Pulmonary artery endothelial cell (primary cell): ENCODE measurements around the gene FUT3. TPM values are rescaled to one million over a fixed set of nuclear protein-coding genes. Genes with fewer than 3 reads are reported as not detected.
"Not testable (repeated sequence)": the region's sequence is repeated elsewhere in the genome, so short reads cannot be mapped to it uniquely, and the experiment has no call there.

Source experiments
- DNase-seq: peaks from one replicate; pipeline ENCODE4 v3.0.0-alpha.2; 2011; ENCODE audit warnings: low read depth, low spot score
- total RNA-seq: library from RNA; depleted of rRNA; stranded (reverse); fragments of >200 nt; gene quantifications from 2 replicates; pipeline ENCODE4 v1.2.3, GENCODE V29; 2014

Gene FUT3
- total RNA-seq, 1 donor from 2014 or later, result not detected

GRCh38 chr19:5848621-5849020 is 2.6 kb downstream of the FUT3 start:
- DNase-seq, result not testable (repeated sequence)

- not testable (repeated sequence) for DNase-seq
Observed at GRCh38 chr19:5847846-5848245, 3.4 kb downstream of the FUT3 start.

- no peak for DNase-seq
Observed at GRCh38 chr19:5844456-5845433, 6.5 kb downstream of the FUT3 start.

- no peak for DNase-seq
Observed at GRCh38 chr19:5843295-5843927, 7.8 kb downstream of the FUT3 start.

GRCh38 chr19:5841735-5842111 is 9.5 kb downstream of the FUT3 start:
- DNase-seq, result not testable (repeated sequence)

- no peak for DNase-seq
Observed at GRCh38 chr19:5839065-5840017, 11.9 kb downstream of the FUT3 start, which contains the start of gene FUT6. Gene FUT6 (minus strand): TSS chr19:5839702. CDS start chr19:5832567, 7,135 bp downstream.

GRCh38 chr19:5838353-5839064 is 12.7 kb downstream of the FUT3 start:
- DNase-seq, result no peak

- DNase-seq, result no peak
Observed at GRCh38 chr19:5837761-5838352, 13.4 kb downstream of the FUT3 start.

GRCh38 chr19:5832527-5833216 is 18.6 kb downstream of the FUT3 start:
- no peak for DNase-seq

- no peak for DNase-seq
Observed at GRCh38 chr19:5832061-5832460, 19.2 kb downstream of the FUT3 start.

- DNase-seq, result no peak
Observed at GRCh38 chr19:5831159-5831558, 20.1 kb downstream of the FUT3 start.

GRCh38 chr19:5829567-5830310 is 21.5 kb downstream of the FUT3 start:
- no peak for DNase-seq

- no peak for DNase-seq
Observed at GRCh38 chr19:5828661-5829566, 22.3 kb downstream of the FUT3 start.

- peak; percentile 46 for DNase-seq
Observed at GRCh38 chr19:5827891-5828660, 23.2 kb downstream of the FUT3 start.

GRCh38 chr19:5827342-5827890 is 23.8 kb downstream of the FUT3 start:
- DNase-seq, result no peak

- no peak for DNase-seq
Observed at GRCh38 chr19:5826531-5827341, 24.5 kb downstream of the FUT3 start.
